ENCODE measurements around the gene COTL1.

- TF ChIP-seq EP300 (IDR thresholded peaks at IDR 0.05): no peak
- no peak for TF ChIP-seq CTCF (IDR thresholded peaks at IDR 0.05)
- no peak for TF ChIP-seq POLR2A (IDR thresholded peaks at IDR 0.05)
Observed at GRCh38 chr16:84568066-84568465, 49.8 kb downstream of the COTL1 start.

Data from ovary (tissue), 3 donors.